ENCODE results near the gene TJP1. TPM values are rescaled to one million over a fixed set of nuclear protein-coding genes. Genes with fewer than 3 reads are reported as not detected.

The TJP1 gene
- polyA plus RNA-seq, 1 experiment = 99.6 TPM

DNA sequence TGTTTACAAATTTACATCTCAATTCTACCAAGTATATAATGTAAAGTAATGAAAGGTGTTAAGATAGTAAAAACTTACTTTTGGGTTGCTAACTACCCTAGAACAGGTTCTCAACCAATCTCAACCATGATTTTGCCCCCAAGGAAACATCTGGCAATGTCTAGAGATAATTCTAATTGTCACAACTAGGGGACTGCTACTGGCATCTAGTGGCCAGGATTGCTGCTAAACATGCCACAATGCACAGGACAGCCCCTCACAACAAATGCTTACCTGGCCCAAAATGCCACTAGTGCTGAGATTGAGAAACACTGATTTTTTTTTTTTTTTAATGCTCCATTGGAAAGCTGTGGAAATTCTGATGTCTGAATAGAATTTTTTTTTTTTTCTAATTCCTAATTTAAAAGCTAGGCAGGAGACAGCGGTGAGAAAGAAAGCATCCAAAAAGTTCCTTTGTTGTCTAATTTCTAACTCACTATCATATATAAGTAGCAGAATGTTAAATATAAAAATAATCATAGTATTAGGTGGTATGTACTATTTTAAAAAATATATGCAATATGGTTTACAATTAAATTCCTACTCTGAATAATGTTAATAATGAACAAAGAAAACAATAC lies 81.5 kb downstream of the TJP1 start:
- Histone ChIP-seq H3K4me3 (ENCODE audit: low read depth, low read length) (no peak overlapping the region), H3K27me3 (ENCODE audit: control insufficient read depth, insufficient read depth, low read length) (no peaks in the 10 kb centered on the region), H3K9me3 (ENCODE audit: control insufficient read depth, insufficient read depth, low read length) (no peaks in the 10 kb centered on the region), H3K27ac (ENCODE audit: low read depth, low read length) (no peak overlapping the region)
- ChIA-PET POLR2A (interaction anchor here (0.6 kb wide), 1 partner anchor 185 kb away, joined by 3 read pairs; no protein-coding TSS in a partner anchor), CTCF (interaction anchor here (0.6 to 3.2 kb wide), 4 partner anchors 16 to 185 kb away, joined by 3 to 11 read pairs (median 4); no protein-coding TSS in a partner anchor)
- DNase-seq (ENCODE audit: low read depth, low spot score) = no peak
- TF ChIP-seq, protein P1, sequence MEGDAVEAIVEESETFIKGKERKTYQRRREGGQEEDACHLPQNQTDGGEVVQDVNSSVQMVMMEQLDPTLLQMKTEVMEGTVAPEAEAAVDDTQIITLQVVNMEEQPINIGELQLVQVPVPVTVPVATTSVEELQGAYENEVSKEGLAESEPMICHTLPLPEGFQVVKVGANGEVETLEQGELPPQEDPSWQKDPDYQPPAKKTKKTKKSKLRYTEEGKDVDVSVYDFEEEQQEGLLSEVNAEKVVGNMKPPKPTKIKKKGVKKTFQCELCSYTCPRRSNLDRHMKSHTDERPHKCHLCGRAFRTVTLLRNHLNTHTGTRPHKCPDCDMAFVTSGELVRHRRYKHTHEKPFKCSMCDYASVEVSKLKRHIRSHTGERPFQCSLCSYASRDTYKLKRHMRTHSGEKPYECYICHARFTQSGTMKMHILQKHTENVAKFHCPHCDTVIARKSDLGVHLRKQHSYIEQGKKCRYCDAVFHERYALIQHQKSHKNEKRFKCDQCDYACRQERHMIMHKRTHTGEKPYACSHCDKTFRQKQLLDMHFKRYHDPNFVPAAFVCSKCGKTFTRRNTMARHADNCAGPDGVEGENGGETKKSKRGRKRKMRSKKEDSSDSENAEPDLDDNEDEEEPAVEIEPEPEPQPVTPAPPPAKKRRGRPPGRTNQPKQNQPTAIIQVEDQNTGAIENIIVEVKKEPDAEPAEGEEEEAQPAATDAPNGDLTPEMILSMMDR (IDR thresholded peaks at IDR 0.05; ENCODE audit: low read depth, low read length) = peak; percentile 11; the same call in 1 of the 2 replicates

DNA sequence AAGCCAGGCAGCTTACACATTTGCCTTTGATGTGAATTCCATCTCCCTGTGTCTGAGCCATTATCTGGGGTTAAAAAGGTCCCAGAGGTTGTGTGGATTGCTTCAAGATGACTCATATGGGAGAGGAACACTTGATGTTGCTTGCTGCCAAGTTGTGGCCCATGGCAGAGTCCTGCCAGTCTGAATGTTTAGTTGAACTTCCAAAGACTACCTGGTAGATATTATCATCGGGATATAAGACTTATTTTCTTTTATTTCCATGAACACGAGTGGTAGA lies 85.6 kb downstream of the TJP1 start:
- DNase-seq (ENCODE audit: low read depth, low spot score) = no peak
- H3K4me3 ChIP-seq (ENCODE audit: low read depth, low read length) = no peak overlapping the region
- no peaks in the 10 kb centered on the region for H3K9me3 ChIP-seq (ENCODE audit: control insufficient read depth, insufficient read depth, low read length)
- TF ChIP-seq, protein P1 (IDR thresholded peaks at IDR 0.05; ENCODE audit: low read depth, low read length) = no peak
- ChIA-PET CTCF (interaction anchor here (1.1 to 2.2 kb wide), 4 partner anchors 11 to 338 kb away, joined by 3 to 11 read pairs (median 4); no protein-coding TSS in a partner anchor), POLR2A (no interaction called here)
- H3K27ac ChIP-seq (ENCODE audit: low read depth, low read length) = no peak overlapping the region
- no peaks in the 10 kb centered on the region for H3K27me3 ChIP-seq (ENCODE audit: control insufficient read depth, insufficient read depth, low read length)

DNA sequence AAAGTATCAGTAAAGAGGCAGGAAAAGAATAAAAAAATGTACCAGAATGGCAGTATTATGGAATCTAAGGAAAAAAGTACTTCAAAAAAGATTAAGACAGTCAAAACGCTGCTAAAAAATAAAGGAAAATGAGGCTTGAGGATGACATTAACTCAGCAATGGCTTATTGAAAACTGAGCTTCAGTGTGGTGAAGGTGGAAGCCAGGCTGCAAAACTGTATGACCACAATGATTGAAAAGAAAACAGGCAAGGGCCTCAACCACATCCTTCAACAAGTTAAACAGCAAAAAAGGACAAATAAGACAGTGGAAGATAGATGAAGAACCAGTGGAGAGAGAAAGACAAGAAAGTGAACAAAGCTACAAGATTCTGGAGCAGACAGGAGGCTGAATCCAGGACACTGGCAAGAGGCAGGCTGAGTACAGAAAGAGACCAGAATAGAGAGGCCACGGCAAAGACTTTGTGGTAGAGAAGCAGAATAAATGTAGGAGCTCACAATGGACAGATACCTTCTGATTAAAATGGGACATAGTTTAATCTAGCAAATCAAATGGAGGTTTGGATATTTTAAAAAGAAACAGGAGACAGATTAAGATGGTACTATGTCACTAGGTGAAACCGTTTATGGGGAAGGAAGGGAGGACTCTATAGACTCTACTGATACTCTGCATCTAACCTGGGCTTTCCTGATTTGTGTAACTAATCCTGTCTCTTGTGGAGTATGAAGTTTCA lies 86.1 kb downstream of the TJP1 start:
- H3K27me3 ChIP-seq (ENCODE audit: control insufficient read depth, insufficient read depth, low read length) = no peaks in the 10 kb centered on the region
- ChIA-PET CTCF (interaction anchor here (1.1 to 2.2 kb wide), 4 partner anchors 12 to 339 kb away, joined by 3 to 11 read pairs (median 4); no protein-coding TSS in a partner anchor), POLR2A (no interaction called here)
- DNase-seq (ENCODE audit: low read depth, low spot score) = no peak
- H3K4me3 ChIP-seq (ENCODE audit: low read depth, low read length) = no peak overlapping the region
- H3K9me3 ChIP-seq (ENCODE audit: control insufficient read depth, insufficient read depth, low read length) = no peaks in the 10 kb centered on the region
- TF ChIP-seq, protein P1 (IDR thresholded peaks at IDR 0.05; ENCODE audit: low read depth, low read length) = no peak
- H3K27ac ChIP-seq (ENCODE audit: low read depth, low read length) = no peak overlapping the region

DNA sequence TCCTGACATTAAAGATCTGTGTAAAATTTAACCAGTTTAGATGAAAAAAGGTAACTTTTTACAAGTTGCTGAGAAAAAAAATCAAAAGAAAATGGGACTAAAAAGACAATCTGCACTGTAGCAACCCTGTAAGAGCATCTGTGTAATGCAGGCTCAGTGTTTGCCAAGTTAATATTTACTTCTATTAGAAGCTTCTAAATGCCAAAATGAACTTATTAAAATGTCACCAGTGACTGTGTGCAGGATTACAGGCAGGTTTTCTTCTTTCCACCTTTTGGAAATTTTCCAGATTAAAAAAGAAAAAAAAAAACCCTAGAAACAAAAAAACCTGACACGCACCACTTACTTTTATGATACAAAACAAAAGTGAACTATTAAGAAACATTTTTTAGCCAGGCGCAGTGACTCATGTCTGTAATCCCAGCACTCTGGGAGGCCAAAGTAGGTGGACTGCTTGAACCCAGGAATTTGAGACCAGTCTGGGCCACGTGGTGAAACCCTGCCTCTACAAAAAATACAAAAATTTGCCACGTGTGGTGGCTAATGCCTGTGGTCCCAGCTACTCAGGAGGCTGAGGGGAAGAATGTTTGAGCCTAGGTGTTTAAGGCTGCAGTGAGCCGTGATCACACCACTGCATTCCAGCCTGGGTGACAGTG lies 87.2 kb downstream of the TJP1 start:
- no peak for DNase-seq (ENCODE audit: low read depth, low spot score)
- CTCF ChIA-PET = interaction anchor here (0.7 to 1.0 kb wide), 2 partner anchors 191 to 620 kb away, joined by 3 to 6 read pairs; no protein-coding TSS in a partner anchor
- Histone ChIP-seq H3K27me3 (ENCODE audit: control insufficient read depth, insufficient read depth, low read length) (no peaks in the 10 kb centered on the region), H3K27ac (ENCODE audit: low read depth, low read length) (no peak overlapping the region), H3K9me3 (ENCODE audit: control insufficient read depth, insufficient read depth, low read length) (no peaks in the 10 kb centered on the region), H3K4me3 (ENCODE audit: low read depth, low read length) (no peak overlapping the region)
- TF ChIP-seq, protein P1 (IDR thresholded peaks at IDR 0.05; ENCODE audit: low read depth, low read length) = no peak
- POLR2A ChIA-PET = interaction anchor here (0.5 to 0.7 kb wide), 3 partner anchors 10 to 335 kb away, joined by 3 to 5 read pairs (median 3); no protein-coding TSS in a partner anchor
